ENCODE data around the gene GNAZ.

GRCh38 chr22:23037429-23038333 lies 32.6 kb upstream of the GNAZ start:
- TF ChIP-seq POLR2A (IDR thresholded peaks at IDR 0.05; ENCODE audit: low read length) (no peak), PBX3 (IDR thresholded peaks at IDR 0.05) (no peak), BHLHE40 (IDR thresholded peaks at IDR 0.05; ENCODE audit: low read depth, low read length) (no peak), RAD21 (conservative IDR thresholded peaks at IDR 0.05 in 1 of 2, IDR thresholded peaks at IDR 0.05 in 1 of 2) (no peak), CHD2 (IDR thresholded peaks at IDR 0.05; ENCODE audit: low read length, partially characterized antibody) (no peak), CTCF (IDR thresholded peaks at IDR 0.05) (no peak), MAFK (IDR thresholded peaks at IDR 0.05; ENCODE audit: partially characterized antibody) (no peak), ZC3H11A (IDR thresholded peaks at IDR 0.05) (no peak), HDAC2 (IDR thresholded peaks at IDR 0.05) (no peak), HES2 (IDR thresholded peaks at IDR 0.05) (no peak), USF2 (IDR thresholded peaks at IDR 0.05) (no peak), REST (IDR thresholded peaks at IDR 0.05) (no peak)

Measured in A549 (cell line).